ENCODE results near the gene C22orf23.

C22orf23 gene

DNA sequence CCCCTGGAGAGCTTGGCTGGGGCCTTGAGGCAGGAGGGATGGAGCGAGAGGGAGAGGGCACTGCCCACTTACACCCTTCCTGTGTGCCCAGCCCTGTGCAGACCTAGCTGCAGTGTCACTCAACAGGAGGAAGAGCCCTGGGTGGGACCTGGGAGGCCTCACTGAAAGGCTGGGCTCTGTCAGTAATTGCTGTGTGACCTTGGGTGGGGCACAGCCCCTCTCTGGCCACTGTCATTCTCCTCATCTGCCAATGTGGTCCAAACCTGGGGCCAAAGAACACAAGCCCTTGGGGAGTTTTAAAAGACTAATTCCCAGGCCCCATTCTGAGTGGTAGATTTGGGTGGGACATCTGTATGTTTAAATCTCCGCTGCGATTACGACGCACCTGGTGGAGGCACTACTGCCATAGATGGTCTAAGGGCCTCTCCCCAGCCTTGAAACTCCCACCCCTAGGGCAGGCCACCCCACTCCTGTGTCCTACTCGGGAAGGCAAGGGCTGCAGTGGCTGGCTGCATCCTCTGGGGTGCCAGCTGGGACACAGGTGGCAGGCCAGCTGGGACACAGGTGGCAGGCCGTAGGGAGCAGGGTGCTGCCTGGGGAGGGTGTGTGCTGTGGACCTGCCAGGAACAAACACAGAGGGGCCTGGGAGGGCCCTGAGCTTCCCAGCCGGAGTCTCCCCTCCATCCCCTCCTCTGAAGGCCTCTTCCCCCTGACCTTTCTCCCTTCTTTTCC is 43.3 kb upstream of the C22orf23 start:
- Histone ChIP-seq H3K4me2 (no peak overlapping the region), H3K36me3 (ENCODE audit: insufficient read depth) (no peaks in the 10 kb centered on the region), H3K79me2 (ENCODE audit: insufficient read depth, low read depth) (no peaks in the 10 kb centered on the region), H3K4me3 (IDR thresholded peaks at IDR 0.05; ENCODE audit: insufficient read depth, low read depth, low read length) (no peak overlapping the region), H3K27me3 (ENCODE audit: insufficient read depth, low read depth) (no peaks in the 10 kb centered on the region), H3K4me1 (ENCODE audit: low read depth, poor library complexity, severe bottlenecking) (no peaks in the 10 kb centered on the region), H2AFZ (ENCODE audit: low read depth) (no peak overlapping the region), H3K9ac (no peak overlapping the region), H4K20me1 (ENCODE audit: insufficient read depth) (no peaks in the 10 kb centered on the region), H3K27ac (no peak overlapping the region)
- TF ChIP-seq, protein P1, sequence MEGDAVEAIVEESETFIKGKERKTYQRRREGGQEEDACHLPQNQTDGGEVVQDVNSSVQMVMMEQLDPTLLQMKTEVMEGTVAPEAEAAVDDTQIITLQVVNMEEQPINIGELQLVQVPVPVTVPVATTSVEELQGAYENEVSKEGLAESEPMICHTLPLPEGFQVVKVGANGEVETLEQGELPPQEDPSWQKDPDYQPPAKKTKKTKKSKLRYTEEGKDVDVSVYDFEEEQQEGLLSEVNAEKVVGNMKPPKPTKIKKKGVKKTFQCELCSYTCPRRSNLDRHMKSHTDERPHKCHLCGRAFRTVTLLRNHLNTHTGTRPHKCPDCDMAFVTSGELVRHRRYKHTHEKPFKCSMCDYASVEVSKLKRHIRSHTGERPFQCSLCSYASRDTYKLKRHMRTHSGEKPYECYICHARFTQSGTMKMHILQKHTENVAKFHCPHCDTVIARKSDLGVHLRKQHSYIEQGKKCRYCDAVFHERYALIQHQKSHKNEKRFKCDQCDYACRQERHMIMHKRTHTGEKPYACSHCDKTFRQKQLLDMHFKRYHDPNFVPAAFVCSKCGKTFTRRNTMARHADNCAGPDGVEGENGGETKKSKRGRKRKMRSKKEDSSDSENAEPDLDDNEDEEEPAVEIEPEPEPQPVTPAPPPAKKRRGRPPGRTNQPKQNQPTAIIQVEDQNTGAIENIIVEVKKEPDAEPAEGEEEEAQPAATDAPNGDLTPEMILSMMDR (conservative IDR thresholded peaks at IDR 0.05; ENCODE audit: low read depth, low read length) = no peak

DNA sequence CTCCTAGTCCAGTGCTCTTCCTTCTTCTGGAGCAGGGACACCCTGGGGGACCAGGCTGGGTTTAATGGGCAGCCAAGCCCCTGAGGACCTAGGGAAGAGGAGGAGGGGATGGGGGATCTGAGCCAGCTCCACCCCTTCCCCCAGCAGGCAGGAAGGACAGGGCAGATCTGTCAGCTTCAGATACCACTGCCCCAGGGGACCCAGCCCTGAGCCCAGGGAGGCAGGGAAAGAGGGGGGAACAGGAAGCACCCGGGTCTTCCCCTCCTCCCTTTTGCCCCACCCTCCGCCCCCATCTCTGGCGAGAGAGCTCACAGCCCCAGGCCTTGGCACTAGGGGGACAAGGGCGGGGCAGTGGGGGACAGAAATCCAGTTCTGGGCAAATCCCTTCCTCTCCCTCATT is 42.7 kb upstream of the C22orf23 start:
- no peak overlapping the region for H3K4me3 ChIP-seq (IDR thresholded peaks at IDR 0.05; ENCODE audit: insufficient read depth, low read depth, low read length)
- H3K36me3 ChIP-seq (ENCODE audit: insufficient read depth) = no peaks in the 10 kb centered on the region
- H3K27ac ChIP-seq = no peak overlapping the region
- H2AFZ ChIP-seq (ENCODE audit: low read depth) = no peak overlapping the region
- H3K4me2 ChIP-seq = no peak overlapping the region
- H3K9ac ChIP-seq = no peak overlapping the region
- no peaks in the 10 kb centered on the region for H3K4me1 ChIP-seq (ENCODE audit: low read depth, poor library complexity, severe bottlenecking)
- TF ChIP-seq, protein P1 (conservative IDR thresholded peaks at IDR 0.05; ENCODE audit: low read depth, low read length) = no peak
- H3K27me3 ChIP-seq (ENCODE audit: insufficient read depth, low read depth) = no peaks in the 10 kb centered on the region
- no peaks in the 10 kb centered on the region for H3K79me2 ChIP-seq (ENCODE audit: insufficient read depth, low read depth)
- no peaks in the 10 kb centered on the region for H4K20me1 ChIP-seq (ENCODE audit: insufficient read depth)

DNA sequence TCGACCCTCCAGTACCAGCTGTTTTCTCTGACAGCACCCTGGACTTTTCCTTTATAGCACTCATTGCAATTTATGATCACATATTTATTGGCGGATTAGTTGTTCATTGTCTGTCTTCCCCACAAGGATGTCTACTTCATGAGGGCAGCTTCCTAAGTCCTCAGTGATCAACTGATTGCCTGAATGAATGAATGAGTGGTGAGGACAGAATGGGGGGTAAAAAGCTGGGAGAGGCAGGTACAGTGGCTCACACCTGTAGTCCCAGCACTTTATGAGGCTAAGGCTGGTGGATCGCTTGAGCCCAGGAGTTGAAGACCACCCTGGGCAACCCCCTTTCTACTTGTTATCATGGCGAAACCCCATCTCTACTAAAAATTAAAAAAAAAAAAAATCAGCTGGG is 42.1 kb upstream of the C22orf23 start:
- H3K4me3 ChIP-seq (IDR thresholded peaks at IDR 0.05; ENCODE audit: insufficient read depth, low read depth, low read length) = no peak overlapping the region
- H2AFZ ChIP-seq (ENCODE audit: low read depth) = no peak overlapping the region
- H3K9ac ChIP-seq = no peak overlapping the region
- no peak overlapping the region for H3K4me2 ChIP-seq
- no peak overlapping the region for H3K27ac ChIP-seq
- H3K36me3 ChIP-seq (ENCODE audit: insufficient read depth) = no peaks in the 10 kb centered on the region
- H3K4me1 ChIP-seq (ENCODE audit: low read depth, poor library complexity, severe bottlenecking) = no peaks in the 10 kb centered on the region
- TF ChIP-seq, protein P1 (conservative IDR thresholded peaks at IDR 0.05; ENCODE audit: low read depth, low read length) = no peak
- no peaks in the 10 kb centered on the region for H3K27me3 ChIP-seq (ENCODE audit: insufficient read depth, low read depth)
- H3K79me2 ChIP-seq (ENCODE audit: insufficient read depth, low read depth) = no peaks in the 10 kb centered on the region
- no peaks in the 10 kb centered on the region for H4K20me1 ChIP-seq (ENCODE audit: insufficient read depth)

DNA sequence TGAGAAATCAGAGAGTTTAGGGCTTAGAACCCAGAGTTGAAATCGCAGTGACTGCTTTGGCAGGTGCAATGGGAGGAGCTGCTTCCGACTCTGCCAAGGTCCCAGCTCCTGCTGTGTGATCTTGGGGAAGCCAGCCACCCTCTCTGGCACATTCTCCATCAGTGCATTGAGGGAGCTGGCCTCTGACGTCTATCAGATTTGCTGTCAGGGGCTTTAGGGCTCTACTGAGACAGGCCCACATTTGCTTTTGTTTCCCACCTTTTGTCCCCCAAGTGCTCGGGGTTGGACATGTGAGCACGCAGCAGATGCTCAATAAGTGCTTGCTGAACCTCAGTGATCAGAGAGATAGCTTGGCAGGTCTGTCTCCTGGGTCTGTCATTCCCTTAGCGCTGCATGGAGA is 41.6 kb upstream of the C22orf23 start:
- Histone ChIP-seq H3K9ac (no peak overlapping the region), H3K4me3 (IDR thresholded peaks at IDR 0.05; ENCODE audit: insufficient read depth, low read depth, low read length) (no peak overlapping the region), H3K36me3 (ENCODE audit: insufficient read depth) (no peaks in the 10 kb centered on the region), H2AFZ (ENCODE audit: low read depth) (no peak overlapping the region), H3K4me1 (ENCODE audit: low read depth, poor library complexity, severe bottlenecking) (no peaks in the 10 kb centered on the region), H4K20me1 (ENCODE audit: insufficient read depth) (no peaks in the 10 kb centered on the region), H3K4me2 (no peak overlapping the region), H3K79me2 (ENCODE audit: insufficient read depth, low read depth) (no peaks in the 10 kb centered on the region), H3K27ac (no peak overlapping the region), H3K27me3 (ENCODE audit: insufficient read depth, low read depth) (no peaks in the 10 kb centered on the region)
- TF ChIP-seq, protein P1 (conservative IDR thresholded peaks at IDR 0.05; ENCODE audit: low read depth, low read length) = no peak
